CD4-positive, alpha-beta T cell treated with Interleukin-15 for 4 hours (primary cell): Measurements from ENCODE around the gene STX10.
"Not testable (repeated sequence)": the region's sequence is repeated elsewhere in the genome, so short reads cannot be mapped to it uniquely, and the experiment has no call there.

ENCODE experiments used
- DNase-seq: peaks from one replicate; pipeline ENCODE4 v3.0.0-alpha.2; 2020; ENCODE audit warnings: low spot score

The STX10 gene, protein sequence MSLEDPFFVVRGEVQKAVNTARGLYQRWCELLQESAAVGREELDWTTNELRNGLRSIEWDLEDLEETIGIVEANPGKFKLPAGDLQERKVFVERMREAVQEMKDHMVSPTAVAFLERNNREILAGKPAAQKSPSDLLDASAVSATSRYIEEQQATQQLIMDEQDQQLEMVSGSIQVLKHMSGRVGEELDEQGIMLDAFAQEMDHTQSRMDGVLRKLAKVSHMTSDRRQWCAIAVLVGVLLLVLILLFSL

DNA sequence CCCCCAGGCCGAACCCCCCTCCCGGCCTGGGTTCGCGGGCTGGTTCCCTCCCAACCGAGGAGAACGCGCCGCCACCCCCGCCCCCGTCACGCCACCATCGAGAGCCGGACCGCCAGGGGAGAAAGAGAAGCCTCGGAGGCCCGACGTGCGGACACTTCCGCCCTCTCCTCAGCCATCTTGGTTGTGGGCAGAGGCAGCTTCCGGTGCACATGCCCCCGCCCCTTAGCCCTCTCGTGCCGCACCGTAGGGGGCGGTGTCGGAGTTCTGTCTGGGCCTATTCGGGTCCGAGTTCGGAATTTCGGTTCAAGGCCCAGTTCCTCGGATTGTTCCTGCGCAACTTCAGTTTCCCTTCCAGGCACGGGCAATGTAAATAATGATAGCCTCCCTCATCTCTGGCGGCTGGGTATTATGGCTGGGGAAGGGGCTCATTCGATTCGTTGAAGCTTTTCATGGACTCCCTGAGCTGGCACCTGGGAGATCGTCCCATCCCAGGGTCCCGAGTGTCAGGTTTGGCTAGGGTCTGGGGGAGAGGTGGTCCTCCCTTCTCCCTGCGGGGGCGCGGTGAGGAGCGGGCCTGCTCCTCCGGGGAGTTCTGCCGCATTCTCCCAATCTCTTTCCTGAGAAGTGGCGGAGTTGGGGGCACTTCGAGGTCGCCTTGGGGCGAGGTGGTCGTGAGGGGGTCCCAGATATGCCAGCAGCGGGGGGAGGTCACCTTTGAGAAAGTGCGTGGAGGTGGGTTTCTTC lies at the start of gene STX10, which contains the start of gene IER2:
STX10 (minus strand) TSS at position 189 of the 744 bp plus-strand sequence. CDS start 202 bp downstream, outside the sequence.
IER2 (plus strand) TSS at position 225 of the 744 bp plus-strand sequence. CDS start 2,776 bp downstream, outside the sequence.
- DNase-seq, result peak; percentile 94

DNA sequence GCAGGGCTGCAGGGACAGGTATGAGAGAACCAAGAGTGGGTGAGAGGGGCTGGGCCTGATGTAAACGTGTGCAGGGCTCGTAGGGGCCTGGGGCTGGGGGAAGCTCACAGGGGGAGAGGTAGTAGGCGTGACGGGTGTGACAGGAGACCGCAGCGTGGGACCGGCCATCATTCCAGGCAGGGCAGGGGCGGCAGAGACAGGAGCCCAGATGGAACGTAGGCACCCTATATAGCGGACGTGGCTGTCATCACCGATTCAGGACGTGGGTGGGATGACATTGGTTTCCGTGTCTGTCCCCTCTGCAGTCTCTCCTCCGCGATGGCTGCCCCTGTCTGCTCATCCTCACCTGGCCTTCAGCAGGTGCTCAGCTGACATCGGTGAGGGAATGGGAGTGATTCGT lies 48.5 kb upstream of the STX10 start:
- no peak for DNase-seq

DNA sequence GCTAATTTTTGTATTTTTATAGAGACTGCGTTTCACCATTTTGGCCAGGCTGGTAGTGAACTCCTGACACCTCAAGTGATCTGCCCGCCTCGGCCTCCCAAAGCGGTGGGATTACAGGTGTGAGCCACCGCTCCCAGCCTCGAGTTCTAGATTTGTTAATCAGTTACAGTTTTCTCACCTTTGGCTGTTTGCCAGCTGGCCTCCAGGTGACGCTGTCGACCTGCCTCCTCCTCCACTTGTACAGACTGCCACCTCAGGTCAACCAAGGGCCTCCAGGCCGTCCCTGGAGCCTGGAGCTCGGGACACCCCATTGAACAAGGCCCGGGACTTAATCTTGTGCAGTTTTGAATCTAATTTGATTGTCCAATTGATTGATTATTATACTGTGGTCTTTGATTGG lies 45.5 kb upstream of the STX10 start:
- DNase-seq, result peak; percentile 73

DNA sequence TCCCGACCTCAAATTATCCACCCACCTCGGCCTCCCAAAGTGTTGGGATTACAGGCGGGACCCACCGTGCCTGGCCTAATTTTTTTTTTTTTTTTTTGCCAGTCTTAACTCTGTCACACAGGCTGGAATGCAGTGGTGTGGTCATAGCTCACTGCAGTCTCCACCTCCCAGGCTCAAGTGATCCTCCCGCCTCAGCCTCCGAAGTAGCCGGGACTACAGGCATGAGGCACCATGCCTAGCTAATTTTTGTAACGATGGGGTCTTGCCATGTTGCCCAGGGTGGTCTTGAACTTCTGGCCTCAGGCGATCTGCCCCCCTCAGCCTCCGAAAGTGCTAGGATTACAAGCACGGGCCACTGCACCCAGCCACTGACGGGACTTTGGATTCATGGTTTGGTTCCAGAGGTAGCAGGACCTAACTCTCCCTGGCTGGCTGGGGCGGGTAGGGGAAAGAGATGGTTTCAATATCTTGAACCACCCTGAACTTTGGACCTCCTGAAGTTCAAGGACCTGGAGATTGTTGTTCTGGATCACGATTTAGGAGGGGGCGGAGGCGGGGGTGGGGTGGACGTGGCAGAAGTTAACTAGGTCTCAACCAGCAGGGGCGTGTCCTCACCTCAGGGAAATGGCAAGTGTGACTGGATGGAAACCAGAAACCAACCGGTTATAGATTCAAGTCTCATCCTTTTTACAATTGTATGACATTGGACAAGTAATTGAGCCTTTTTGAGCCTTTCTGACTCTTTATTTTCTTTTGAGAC lies 40.8 kb upstream of the STX10 start:
- DNase-seq, result no peak

DNA sequence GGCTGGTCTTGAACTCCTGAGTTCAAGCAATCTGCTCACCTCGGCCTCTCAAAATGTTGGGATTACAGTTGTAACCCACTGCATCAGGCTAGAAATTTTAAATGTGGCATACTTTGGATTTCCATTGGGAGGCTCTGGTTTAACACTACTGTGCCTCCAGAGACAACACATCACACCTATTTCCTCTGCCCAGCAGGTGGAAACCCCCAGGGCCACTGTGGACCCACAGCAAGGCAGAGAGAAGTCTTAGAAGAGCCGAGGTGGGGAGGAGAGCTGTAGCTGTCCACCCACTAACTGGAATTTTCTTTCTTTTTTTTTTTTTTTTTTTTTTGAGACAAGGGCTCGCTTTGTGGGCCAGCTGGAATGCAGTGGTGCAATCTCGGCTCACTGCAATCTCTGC lies 39.4 kb upstream of the STX10 start:
- no peak for DNase-seq

DNA sequence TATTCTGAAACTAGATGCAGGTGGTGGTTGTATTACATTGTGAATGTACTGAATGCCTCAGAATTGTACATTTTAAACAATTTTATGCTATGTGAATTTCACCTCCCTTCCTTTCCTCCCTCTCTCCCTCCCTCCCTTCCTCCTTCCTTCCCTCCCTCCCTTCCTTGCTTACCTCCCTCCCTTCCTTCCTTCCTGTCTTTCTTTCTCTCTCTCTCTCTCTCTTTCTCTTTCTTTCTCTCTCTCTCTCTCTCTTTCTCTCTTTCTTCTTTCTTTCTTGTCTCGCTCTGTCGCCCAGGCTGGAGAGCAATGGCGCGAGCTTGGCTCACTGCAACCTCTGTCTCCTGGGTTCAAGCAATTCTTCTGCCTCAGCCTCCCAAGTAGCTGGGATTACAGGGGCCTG lies 37.2 kb upstream of the STX10 start:
- DNase-seq, result no peak

DNA sequence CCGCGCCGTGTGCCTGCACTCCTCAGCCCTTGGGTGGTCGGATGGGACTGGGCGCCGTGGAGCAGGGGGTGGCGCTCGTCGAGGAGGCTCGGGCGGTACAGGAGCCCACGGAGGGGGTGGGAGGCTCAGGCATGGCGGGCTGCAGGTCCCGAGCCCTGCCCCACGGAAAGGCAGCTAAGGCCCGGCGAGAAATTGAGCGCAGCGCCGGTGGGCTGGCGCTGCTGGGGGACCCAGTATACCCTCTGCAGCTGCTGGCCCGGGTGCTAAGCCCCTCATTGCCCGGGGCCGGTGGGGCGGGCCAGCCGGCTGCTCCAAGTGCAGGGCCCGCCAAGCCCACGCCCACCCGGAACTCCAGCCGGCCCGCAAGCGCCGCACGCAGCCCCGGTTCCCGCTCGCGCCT lies 36.5 kb upstream of the STX10 start:
- not testable (repeated sequence) for DNase-seq

DNA sequence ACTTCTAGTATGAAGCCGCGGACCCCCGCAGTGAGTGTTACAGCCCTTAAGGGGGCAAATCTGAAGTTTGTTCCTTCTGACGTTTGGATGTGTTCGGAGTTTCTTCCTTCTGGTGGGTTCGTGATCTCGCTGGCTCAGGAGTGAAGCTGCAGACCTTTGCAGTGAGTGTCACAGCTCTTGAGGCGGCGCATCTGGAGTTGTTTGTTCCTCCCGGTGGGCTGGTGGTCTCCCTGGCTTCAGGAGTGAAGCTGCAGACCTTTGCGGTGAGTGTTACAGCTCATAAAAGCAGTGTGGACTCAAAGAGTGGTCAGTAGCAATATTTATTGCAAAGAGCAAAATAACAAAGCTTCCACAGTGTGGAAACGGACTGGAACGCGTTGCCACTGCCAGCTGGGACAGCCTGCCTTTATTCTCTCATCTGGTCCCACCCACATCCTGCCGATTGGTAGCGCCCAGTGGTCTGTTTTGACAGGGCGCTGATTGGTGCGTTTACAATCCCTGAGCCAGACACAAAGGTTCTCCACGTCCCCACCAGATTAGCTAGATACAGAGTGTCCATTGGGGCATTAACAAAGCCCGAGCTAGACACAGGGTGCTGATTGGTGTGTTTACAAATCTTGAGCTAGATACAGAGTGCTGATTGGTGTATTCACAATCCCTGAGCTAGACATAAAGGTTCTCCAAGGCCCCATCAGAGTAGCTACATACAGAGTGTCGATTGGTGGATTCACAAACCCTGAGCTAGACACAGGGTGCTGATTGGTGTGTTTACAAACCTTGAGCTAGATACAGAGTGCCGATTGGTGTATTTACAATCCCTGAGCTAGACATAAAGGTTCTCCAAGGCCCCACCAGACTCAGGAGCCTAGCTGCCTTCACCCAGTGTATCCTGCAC lies 35.8 kb upstream of the STX10 start:
- not testable (repeated sequence) for DNase-seq

DNA sequence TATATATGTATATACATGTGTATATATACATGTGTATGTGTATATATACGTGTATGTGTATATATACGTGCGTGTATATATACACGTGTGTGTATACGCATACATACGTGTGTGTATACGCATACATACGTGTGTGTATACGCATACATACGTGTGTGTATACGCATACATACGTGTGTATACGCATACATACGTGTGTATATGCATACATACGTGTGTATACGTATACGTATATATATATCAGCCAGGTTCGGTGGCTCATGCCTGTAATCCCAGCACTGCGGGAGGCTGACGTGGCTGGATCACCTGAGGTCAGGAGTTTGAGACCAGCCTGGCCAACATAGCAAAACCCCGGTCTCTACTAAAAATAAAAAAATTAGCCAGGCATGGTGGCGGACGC lies 34.8 kb upstream of the STX10 start:
- not testable (repeated sequence) for DNase-seq

DNA sequence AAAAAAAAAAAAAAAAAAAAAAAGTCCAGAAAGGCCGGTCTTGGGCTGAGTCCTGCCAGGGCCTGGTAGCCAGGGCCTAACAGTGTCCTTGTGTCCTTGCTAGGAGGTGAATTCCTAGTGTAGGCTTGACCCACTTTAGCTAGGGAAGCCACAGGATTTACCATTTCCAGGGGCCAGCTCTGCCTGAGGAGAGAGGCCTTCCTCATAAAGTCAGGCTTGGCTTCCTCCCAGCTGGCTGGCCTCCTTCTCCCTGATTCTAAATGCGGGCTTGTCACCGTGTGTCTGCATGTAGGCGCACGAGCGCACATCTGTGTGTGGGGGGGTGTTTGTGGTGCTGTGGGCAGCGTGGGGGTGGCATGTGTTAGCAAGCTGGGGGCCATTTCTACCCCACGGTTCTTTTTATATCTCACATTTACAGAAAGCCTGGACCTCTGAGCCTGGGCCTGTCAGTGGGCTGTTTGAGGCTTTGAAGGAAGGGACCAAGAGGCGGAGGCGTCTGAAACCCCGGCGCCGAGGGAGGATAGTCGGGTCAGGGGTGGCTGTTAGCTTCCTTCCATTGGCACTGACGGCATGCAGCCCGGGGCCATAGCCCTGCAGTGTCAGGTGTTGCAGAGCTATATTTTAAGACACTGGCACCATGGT lies 31.7 kb upstream of the STX10 start:
- peak; percentile 33 for DNase-seq

DNA sequence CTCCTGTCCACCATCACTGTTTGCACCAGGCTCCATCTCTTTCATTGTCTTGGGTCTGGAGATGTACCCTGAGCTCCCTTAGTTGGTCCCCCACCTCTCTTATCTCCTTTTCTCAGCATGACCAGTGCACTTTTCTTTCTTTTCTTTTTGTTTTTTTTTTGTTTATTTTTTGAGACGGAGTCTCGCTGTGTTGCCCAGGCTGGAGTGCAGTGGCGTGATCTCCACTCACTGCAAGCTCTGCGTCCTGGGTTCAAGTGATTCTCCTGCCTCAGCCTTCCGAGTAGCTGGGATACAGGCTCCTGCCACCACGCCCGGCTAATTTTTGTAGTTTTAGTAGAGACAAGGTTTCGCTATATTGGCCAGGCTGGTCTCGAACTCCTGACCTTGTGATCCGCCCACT lies 28.1 kb upstream of the STX10 start:
- not testable (repeated sequence) for DNase-seq

DNA sequence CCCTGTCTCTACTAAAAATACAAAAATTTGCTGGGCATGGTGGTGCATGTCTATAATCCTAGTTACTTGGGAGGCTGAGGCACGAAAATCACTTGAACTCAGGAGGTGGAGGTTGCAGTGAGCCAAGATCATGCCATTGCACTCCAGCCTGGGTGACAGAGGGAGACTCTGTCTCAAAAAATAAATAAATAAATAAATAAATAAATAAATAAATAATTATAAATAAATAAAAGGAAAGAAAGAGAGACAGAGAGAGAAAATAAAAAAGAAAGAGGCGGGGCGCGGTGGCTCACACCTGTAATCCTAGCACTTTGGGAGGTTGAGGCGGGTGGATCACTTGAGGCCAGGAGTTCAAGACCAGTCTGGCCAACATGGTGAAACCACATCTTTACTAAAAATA lies 27.4 kb upstream of the STX10 start:
- DNase-seq, result not testable (repeated sequence)

DNA sequence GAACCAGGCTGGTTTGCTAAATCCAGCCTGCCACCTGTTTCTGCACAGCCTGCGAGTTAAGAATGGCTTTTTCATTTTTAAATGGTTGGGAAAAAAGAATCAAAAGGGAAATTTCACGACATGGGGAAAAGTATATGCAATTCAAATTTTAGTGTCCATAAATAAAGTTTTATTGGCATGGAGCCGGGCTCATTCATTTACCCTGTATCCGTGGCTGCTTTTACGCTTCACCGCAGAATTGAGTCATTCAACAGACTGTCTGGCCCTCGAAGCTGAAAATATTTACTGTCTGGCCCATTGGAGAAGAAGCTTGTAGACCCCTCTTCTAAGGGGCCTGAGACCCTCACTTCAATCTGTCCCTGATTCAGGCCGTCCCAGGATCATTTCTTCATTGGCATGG lies 26.2 kb upstream of the STX10 start:
- no peak for DNase-seq

DNA sequence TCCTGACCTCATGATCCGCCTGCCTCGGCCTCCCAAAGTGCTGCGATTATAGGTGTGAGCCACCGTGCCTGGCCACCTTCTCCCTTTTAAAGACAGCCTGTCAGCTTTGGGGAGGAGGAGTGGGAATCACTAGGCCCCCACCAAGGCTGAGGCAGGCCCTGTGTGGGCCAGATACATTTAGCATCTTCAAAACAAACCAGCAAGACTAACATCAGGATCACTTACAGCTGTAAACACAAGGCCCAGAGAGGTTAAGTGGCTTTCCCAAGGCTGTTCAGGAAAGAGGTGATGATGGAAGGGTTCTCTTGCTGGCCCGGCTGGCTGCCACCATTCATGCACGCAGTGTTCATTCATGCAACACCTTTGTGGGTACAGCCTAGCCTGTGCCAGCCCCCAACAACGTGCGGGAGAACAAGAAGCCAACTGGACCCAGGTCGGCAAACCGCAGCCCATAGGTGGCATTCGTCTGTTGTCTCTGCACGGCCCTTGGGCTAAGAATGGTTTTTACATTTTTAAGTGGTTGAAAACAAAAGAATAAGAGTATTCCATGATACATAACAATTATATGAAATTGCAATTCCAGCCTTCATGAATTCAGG lies 23.1 kb upstream of the STX10 start:
- DNase-seq, result no peak

DNA sequence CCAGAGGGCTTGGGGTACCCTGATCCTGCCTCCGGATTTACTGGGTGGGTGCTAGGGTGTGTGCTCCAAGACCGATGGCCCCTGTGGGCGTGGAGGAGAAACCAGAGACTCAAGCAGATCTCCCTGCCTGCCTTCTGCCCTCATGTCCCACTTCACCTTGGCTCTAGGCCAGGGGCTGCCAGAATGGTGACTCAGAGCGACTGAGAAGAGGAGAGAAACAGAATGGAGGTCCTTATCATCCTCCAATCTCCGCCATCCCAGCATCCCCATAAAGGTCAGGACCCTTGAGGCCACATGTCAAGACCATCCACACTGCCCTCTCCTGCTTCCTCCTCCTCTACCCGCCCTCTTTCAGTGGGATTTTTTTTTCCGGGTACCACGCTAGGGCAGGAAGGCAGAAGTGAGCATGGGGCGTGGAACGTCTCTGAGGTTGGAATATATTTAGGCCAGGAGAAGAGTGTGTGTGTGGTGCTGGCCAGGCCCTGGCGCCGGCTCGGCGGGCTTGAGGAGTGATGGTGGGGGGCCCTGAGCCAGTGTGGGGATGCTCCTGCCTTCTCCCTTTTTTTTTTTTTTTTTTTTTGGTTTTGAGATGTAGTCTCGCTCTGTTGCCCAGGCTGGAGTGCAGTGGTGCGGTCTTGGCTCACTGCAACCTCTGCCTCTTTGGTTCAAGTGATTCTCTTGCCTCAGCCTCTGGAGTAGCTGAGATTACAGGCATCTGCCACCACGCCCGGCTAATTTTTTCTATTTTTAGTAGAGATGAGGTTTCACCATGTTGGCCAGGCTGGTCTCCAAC lies 22.4 kb upstream of the STX10 start:
- peak; percentile 90 for DNase-seq

DNA sequence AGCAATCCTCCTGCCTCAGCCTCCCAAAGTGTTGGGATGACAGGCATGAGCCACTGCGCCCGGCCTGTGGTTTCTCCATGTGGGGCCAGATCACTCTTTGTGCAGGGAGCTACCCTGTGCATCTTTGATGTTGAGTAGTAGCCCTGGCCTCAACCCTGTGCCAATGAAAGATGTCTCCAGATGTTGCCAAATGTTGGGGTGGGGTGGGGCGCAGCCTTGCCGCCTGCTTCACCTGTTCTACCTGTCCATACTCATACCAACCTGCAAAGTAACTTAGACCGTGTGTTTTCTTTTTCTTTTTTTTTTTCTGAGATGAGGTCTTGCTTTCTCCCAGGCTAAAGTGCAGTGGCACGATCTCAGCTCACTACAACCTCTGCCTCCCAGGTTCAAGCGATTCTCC lies 21.0 kb upstream of the STX10 start:
- no peak for DNase-seq

DNA sequence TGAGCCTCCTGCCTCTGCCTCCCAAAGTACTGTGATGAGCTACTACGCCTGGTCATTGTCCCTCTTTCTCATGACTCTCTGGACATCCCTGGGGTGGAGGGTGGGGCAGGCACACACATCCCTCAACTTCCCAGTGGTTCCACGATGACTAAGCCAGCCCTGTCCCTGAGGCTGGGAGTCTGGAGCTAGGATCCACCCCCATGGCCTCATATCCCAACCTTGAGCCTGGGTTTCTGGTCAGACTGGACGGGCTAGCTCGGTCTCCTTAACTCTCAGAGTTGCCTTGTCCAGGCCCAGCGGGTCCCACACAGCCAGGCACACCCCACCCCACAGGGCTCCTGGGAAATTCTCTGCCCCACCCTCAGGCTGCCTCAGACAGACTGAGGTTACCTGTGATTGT lies 19.6 kb upstream of the STX10 start:
- no peak for DNase-seq

DNA sequence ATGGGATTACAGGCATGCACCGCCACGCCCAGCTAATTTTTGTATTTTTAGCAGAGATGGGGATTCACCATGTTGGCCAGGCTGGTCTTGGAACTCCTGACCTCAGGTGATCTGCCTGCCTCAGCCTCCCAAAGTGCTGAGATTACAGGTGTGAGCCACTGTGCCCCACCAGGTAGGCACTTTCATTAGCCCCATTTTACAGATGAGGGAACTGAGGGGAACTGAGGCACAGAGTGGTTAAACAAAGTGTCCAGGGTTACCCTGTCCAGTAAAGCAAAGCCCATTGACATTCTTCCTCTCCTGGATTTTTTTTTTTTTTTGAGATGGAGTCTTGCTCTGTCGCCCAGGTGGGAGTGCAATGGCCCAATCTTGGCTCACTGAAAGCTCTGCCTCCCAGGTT lies 16.0 kb upstream of the STX10 start:
- not testable (repeated sequence) for DNase-seq

DNA sequence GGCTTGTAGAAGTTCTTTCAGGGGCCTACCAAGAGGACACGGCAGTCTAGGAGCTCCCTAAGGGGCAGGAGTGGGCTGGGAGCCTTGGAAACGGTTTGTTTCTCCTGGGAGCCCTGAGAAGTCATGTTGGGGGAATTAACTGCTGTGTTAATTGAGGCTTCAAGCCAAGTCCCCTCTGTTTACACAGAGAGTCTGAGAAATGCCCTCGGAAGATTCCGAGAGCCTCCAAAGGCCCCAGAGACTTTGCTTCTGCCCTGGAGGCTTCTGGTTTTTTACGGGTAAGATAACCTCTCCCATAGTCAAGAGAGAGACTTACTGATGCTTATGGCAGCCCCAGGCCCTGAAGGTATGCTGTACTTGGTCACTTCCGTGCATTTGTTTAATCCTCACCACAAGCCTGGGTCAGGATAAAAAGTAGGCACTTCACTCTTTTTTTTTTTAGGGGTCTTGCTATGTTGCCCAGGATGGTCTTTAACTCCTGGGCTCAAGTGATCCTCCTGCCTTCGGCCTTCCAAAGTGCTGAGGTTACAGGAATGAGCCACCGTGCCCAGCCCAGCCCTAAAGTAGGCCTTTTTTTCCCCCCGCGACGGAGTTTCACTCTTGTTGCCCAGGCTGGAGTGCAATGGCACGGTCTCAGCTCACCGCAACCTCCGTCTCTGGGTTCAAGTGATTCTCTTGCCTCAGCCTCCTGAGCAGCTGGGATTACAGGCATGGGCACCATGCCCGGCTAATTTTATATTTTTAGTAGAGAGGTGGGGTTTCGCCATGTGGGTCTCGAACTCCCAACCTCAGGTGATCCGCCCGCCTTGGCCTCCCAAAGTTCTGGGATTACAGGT lies 15.2 kb upstream of the STX10 start:
- DNase-seq, result no peak
